ENCODE results near the gene SIDT1. TPM values are rescaled to one million over a fixed set of nuclear protein-coding genes. Genes with fewer than 3 reads are reported as not detected.

SIDT1 gene
- total RNA-seq, 1 experiment from 2014 or later, result not detected

- Histone ChIP-seq H3K9me3 (ENCODE audit: control insufficient read depth, insufficient read depth, low read depth, low read length) (no peaks in the 10 kb centered on the region), H3K4me1 (ENCODE audit: control insufficient read depth, insufficient read depth, low read length) (no peaks in the 10 kb centered on the region), H3K27me3 (ENCODE audit: control insufficient read depth, insufficient read depth, low read length) (peaks cover 30% of the 10 kb centered on the region), H3K4me3 (ENCODE audit: low read depth in 2 of 2, low read length in 2 of 2) (no peak overlapping the region), H3K36me3 (ENCODE audit: control insufficient read depth, insufficient read depth, low read length) (no peaks in the 10 kb centered on the region), H3K27ac (ENCODE audit: low read length) (no peak overlapping the region)
- ChIA-PET CTCF (no interaction called here), POLR2A (no interaction called here)
- in situ Hi-C loops (cut with HindIII; ENCODE audit: low pct_unique_long_range_greater_than_20kb, low sequenced_read_pairs) (no loop called here), intact Hi-C loops (cut with micrococcal nuclease; ENCODE audit: unreplicated experiment) (no loop called here)
- ATAC-seq (no peak), DNase-seq (ENCODE audit: low read depth, low spot score) (no peak)
- no TSS peak for BruUV-seq (replicated peaks)
- no peak for TF ChIP-seq CTCF (IDR thresholded peaks at IDR 0.05)
- TF ChIP-seq REST (IDR thresholded peaks at IDR 0.05; ENCODE audit: insufficient read depth in 1 of 2, low read depth in 2 of 2, low read length in 1 of 2), result no peak
- no peak for TF ChIP-seq SIN3A (IDR thresholded peaks at IDR 0.05; ENCODE audit: borderline replicate concordance, insufficient read depth, low read depth, low read length)
- no peak for TF ChIP-seq TCF7L2 (IDR thresholded peaks at IDR 0.05; ENCODE audit: low read depth, low read length)
Measured at GRCh38 chr3:113521981-113522380, 10.4 kb upstream of the SIDT1 start.

- intact Hi-C loops (cut with micrococcal nuclease; ENCODE audit: unreplicated experiment) (no loop called here), in situ Hi-C loops (cut with HindIII; ENCODE audit: low pct_unique_long_range_greater_than_20kb, low sequenced_read_pairs) (no loop called here)
- DNase-seq (ENCODE audit: low read depth, low spot score) (no peak), ATAC-seq (no peak)
- Histone ChIP-seq H3K4me3 (ENCODE audit: low read depth in 2 of 2, low read length in 2 of 2) (no peak overlapping the region), H3K9me3 (ENCODE audit: control insufficient read depth, insufficient read depth, low read depth, low read length) (no peaks in the 10 kb centered on the region), H3K27me3 (ENCODE audit: control insufficient read depth, insufficient read depth, low read length) (peaks cover 28% of the 10 kb centered on the region), H3K36me3 (ENCODE audit: control insufficient read depth, insufficient read depth, low read length) (no peaks in the 10 kb centered on the region), H3K4me1 (ENCODE audit: control insufficient read depth, insufficient read depth, low read length) (no peaks in the 10 kb centered on the region), H3K27ac (ENCODE audit: low read length) (no peak overlapping the region)
- ChIA-PET CTCF (no interaction called here), POLR2A (no interaction called here)
- BruUV-seq (replicated peaks), result no TSS peak
- TF ChIP-seq REST (IDR thresholded peaks at IDR 0.05; ENCODE audit: insufficient read depth in 1 of 2, low read depth in 2 of 2, low read length in 1 of 2), result no peak
Measured at GRCh38 chr3:113523241-113523640, 9.1 kb upstream of the SIDT1 start.
